GM23338 (cell line): Measurements from ENCODE around the gene LAPTM5. TPM values are rescaled to one million over a fixed set of nuclear protein-coding genes. Genes with fewer than 3 reads are reported as not detected.
"Not testable (repeated sequence)": the region's sequence is repeated elsewhere in the genome, so short reads cannot be mapped to it uniquely, and the experiment has no call there.

ENCODE experiments used
- ATAC-seq: fragments of 200-7000 bp; cut with Tn5 transposase; 3 replicates; pipeline ENCODE4 v1.9.1; 2020
- DNase-seq: peaks from one replicate; pipeline ENCODE4 v3.0.0-alpha.2; 2015; ENCODE audit warnings: low spot score
- H2AFZ ChIP-seq: fragments of 200-600 bp; sonication (generic); 2 replicates; pipeline ENCODE4 v1.8.0; 2016; ENCODE audit warnings: antibody characterized with exemption, mild to moderate bottlenecking, moderate library complexity
- H3F3A ChIP-seq: fragments of 200-600 bp; sonication (generic); replicated peaks from 2 replicates; pipeline ENCODE4 v1.8.0; 2017; ENCODE audit warnings: antibody characterized with exemption, mixed run types, low read depth
- H3K27ac ChIP-seq: fragments of 200-600 bp; sonication (generic); 2 replicates; pipeline ENCODE4 v1.6.1; 2016; ENCODE audit warnings: low read depth
- H3K27me3 ChIP-seq: fragments of 200-600 bp; sonication (generic); 2 replicates; pipeline ENCODE4 v1.8.0; 2016; ENCODE audit warnings: mild to moderate bottlenecking, mixed run types, moderate library complexity; ENCODE audit not compliant: insufficient read depth
- H3K36me3 ChIP-seq: fragments of 200-600 bp; sonication (generic); 2 replicates; pipeline ENCODE4 v1.8.0; 2016; ENCODE audit warnings: mild to moderate bottlenecking; ENCODE audit not compliant: insufficient read depth
- H3K4me1 ChIP-seq: fragments of 200-600 bp; sonication (generic); 2 replicates; pipeline ENCODE4 v1.8.0; 2016; ENCODE audit warnings: mild to moderate bottlenecking, moderate library complexity; ENCODE audit not compliant: insufficient read depth
- H3K4me2 ChIP-seq: fragments of 200-600 bp; sonication (generic); 2 replicates; pipeline ENCODE4 v1.7.1; 2017; ENCODE audit warnings: mixed run types
- H3K4me3 ChIP-seq: fragments of 200-600 bp; sonication (generic); 2 replicates; pipeline ENCODE4 v1.6.1; 2016; ENCODE audit warnings: mixed run types
- H3K79me2 ChIP-seq: fragments of 200-600 bp; sonication (generic); replicated peaks from 2 replicates; pipeline ENCODE4 v1.8.0; 2017; ENCODE audit warnings: mild to moderate bottlenecking; ENCODE audit not compliant: insufficient read depth
- H3K9me2 ChIP-seq: fragments of 200-600 bp; sonication (generic); 2 replicates; pipeline ENCODE4 v1.8.0; 2017; ENCODE audit not compliant: insufficient read depth
- H4K20me1 ChIP-seq: fragments of 200-600 bp; sonication (generic); replicated peaks from 2 replicates; pipeline ENCODE4 v1.8.0; 2017; ENCODE audit warnings: mild to moderate bottlenecking; ENCODE audit not compliant: insufficient read depth
- H3K27ac Mint-ChIP-seq: 2 replicates; pipeline ENCODE4 v1.8.0; 2020; ENCODE audit warnings: inconsistent platforms, mild to moderate bottlenecking, moderate library complexity, mixed read lengths
- H3K27me3 Mint-ChIP-seq: 3 replicates; pipeline ENCODE4 v1.8.0; 2022; ENCODE audit warnings: low read depth, mild to moderate bottlenecking, moderate library complexity, mixed read lengths, inconsistent platforms; ENCODE audit not compliant: insufficient read depth, poor library complexity
- H3K36me3 Mint-ChIP-seq: 3 replicates; pipeline ENCODE4 v1.8.0; 2021; ENCODE audit warnings: low read depth, mild to moderate bottlenecking, inconsistent platforms, moderate library complexity, mixed read lengths
- H3K4me1 Mint-ChIP-seq: 3 replicates; pipeline ENCODE4 v1.8.0; 2020; ENCODE audit warnings: mild to moderate bottlenecking, inconsistent platforms, mixed read lengths
- H3K4me3 Mint-ChIP-seq: 3 replicates; pipeline ENCODE4 v1.8.0; 2021; ENCODE audit warnings: moderate library complexity, mild to moderate bottlenecking, inconsistent platforms, mixed read lengths
- H3K9me3 Mint-ChIP-seq: 3 replicates; pipeline ENCODE4 v1.8.0; 2020; ENCODE audit warnings: moderate library complexity, mild to moderate bottlenecking, inconsistent platforms, mixed read lengths
- CREB1 ChIP-seq: fragments of 250-450 bp; sonication (Bioruptor Pico); IDR thresholded peaks from 2 replicates; pipeline ENCODE4 v1.5.0; 2020; ENCODE audit warnings: low read depth, mild to moderate bottlenecking, moderate library complexity
- EZH2 ChIP-seq: fragments of 200-600 bp; sonication (generic); IDR thresholded peaks from one replicate; pipeline ENCODE4 v1.8.0; 2017; ENCODE audit warnings: antibody characterized with exemption, mild to moderate bottlenecking, low read depth; ENCODE audit not compliant: unreplicated experiment
- EZH2phosphoT487 ChIP-seq: fragments of 200-600 bp; sonication (generic); IDR thresholded peaks from one replicate; pipeline ENCODE4 v1.8.1; 2018; ENCODE audit warnings: antibody characterized with exemption; ENCODE audit not compliant: unreplicated experiment
- JUNB ChIP-seq: IDR thresholded peaks from one replicate; pipeline ENCODE4 v1.6.1; 2016; ENCODE audit warnings: antibody characterized with exemption; ENCODE audit not compliant: unreplicated experiment
- NANOG ChIP-seq: IDR thresholded peaks from 2 replicates; pipeline ENCODE4 v1.6.1; 2016; ENCODE audit warnings: antibody characterized with exemption, borderline replicate concordance
- POLR2AphosphoS5 ChIP-seq: IDR thresholded peaks from 2 replicates; pipeline ENCODE4 v1.6.1; 2016; ENCODE audit warnings: antibody characterized with exemption, low read depth
- STAT1 ChIP-seq: IDR thresholded peaks from one replicate; pipeline ENCODE4 v1.6.1; 2016; ENCODE audit warnings: antibody characterized with exemption; ENCODE audit not compliant: unreplicated experiment
- ZNF114 ChIP-seq: fragments of 250-450 bp; sonication (Bioruptor Pico); IDR thresholded peaks from 2 replicates; pipeline ENCODE4 v1.5.0; 2020; ENCODE audit warnings: mild to moderate bottlenecking, moderate library complexity
- ZNF331 ChIP-seq: fragments of 250-450 bp; sonication (Bioruptor Pico); IDR thresholded peaks from 2 replicates; pipeline ENCODE4 v1.5.0; 2020; ENCODE audit warnings: low read depth, mild to moderate bottlenecking, moderate library complexity
- polyA plus RNA-seq: library from polyadenylated mRNA; unstranded; fragments of >200 nt; fragmentation: Nextera tagmentation; extraction: Ambion mirVana; gene quantifications from 2 replicates; pipeline ENCODE4 v1.2.1, GENCODE V29; 2016
- total RNA-seq: library from RNA; depleted of rRNA; stranded (reverse); fragments of >200 nt; shearing (Covaris generic); gene quantifications from 2 replicates; pipeline ENCODE4 v1.2.3, GENCODE V29; 2014
- TF ChIP-seq, protein P1 (sequence below), 2 experiments: fragments of 200-600 bp in 1 of 2; sonication (generic) in 1 of 2; conservative IDR thresholded peaks; 2 replicates each; pipeline versions ENCODE4 v1.5.1 to v1.6.1; 2016 to 2017; ENCODE audit warnings: antibody characterized with exemption in 2 of 2, low read depth in 2 of 2, mild to moderate bottlenecking in 2 of 2, moderate library complexity in 1 of 2
- TF ChIP-seq, protein P2 (sequence below): IDR thresholded peaks from one replicate; pipeline ENCODE4 v1.6.1; 2018; ENCODE audit warnings: antibody characterized with exemption; ENCODE audit not compliant: unreplicated experiment
- TF ChIP-seq, protein P3 (sequence below): IDR thresholded peaks from 2 replicates; pipeline ENCODE4 v1.6.1; 2016; ENCODE audit warnings: antibody characterized with exemption

Gene LAPTM5
- total and polyA plus RNA-seq, 2 experiments from 2014 or later, result 0.21 TPM; not detected in 1

DNA sequence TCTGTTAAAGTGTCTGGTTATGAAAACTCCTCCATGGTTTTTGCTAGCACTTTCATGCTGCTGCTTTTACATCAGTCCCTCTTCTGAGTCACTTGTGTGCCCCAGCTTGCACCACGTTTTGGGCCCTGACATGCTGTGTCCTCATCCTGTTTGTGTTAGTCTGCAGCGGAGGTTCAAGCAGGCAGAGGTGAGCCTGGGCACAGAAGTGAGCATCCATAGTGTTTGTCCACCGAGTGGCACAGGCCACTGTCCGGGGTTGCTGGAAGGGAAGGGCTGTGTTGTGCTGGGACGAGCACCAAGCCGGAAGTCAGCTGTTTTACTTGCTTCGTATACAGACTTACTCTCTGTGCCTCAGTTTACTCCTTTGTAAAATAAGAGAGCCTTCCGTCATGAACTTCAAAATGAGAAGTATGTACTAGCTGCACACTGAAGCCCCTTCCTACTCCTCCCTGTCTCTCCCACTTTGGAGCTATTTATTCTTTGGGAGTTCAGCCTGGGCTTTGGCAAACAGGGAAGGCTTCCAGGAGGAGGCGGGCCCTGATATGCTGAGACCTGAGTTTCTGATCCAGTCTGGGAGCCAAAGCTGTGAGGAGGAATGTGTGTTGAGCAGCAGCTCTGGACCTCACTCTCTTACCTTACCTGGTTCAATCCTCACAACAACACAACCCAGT, 10.7 kb upstream of the LAPTM5 start:
- H3K27me3 ChIP-seq, result no peaks in the 10 kb centered on the region
- no peaks in the 10 kb centered on the region for H4K20me1 ChIP-seq
- Mint-ChIP-seq H3K27me3 (peaks cover 2% of the 10 kb centered on the region), H3K9me3 (no peaks in the 10 kb centered on the region), H3K4me3 (no peak overlapping the region), H3K27ac (no peak overlapping the region), H3K4me1 (no peaks in the 10 kb centered on the region; the same call in 2 of the 3 replicates), H3K36me3 (no peaks in the 10 kb centered on the region)
- H3K4me1 ChIP-seq, result no peaks in the 10 kb centered on the region
- H3K4me2 ChIP-seq, result no peak overlapping the region
- peak overlapping the region; percentile 38; the same call in 1 of the 2 replicates for H2AFZ ChIP-seq
- H3K27ac ChIP-seq, result no peak overlapping the region
- H3K9me2 ChIP-seq, result no peaks in the 10 kb centered on the region
- no peak for TF ChIP-seq EZH2
- no peaks in the 10 kb centered on the region for H3K36me3 ChIP-seq
- H3K4me3 ChIP-seq, result no peak overlapping the region
- DNase-seq, result no peak
- no peaks in the 10 kb centered on the region for H3F3A ChIP-seq
- ATAC-seq, result no peak
- no peaks in the 10 kb centered on the region for H3K79me2 ChIP-seq

DNA sequence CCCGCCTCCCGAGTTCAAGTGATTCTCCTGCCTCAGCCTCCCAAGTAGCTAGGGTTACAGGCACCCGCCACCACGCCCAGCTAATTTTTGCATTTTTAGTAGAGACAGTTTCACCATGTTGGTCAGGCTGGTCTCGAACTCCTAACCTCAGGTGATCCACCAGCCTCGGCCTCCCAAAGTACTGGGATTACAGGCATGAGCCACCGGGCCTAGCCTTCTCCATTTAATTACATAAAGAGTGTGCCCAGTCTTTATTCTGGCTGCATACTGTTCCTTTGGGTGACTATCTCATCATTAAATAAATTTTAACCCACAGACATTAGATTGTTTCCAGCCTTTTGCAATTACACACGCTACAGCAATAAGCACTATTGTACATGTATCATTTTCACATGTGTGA, 9.4 kb upstream of the LAPTM5 start:
- not testable (repeated sequence) for H3K27ac ChIP-seq, H3K27me3 Mint-ChIP-seq, H3K36me3 Mint-ChIP-seq, H3K79me2 ChIP-seq, H3K36me3 ChIP-seq, H3K27ac Mint-ChIP-seq, H3K4me2 ChIP-seq, H3K4me3 ChIP-seq, H3K9me3 Mint-ChIP-seq, H3F3A ChIP-seq, H2AFZ ChIP-seq, H3K27me3 ChIP-seq, DNase-seq, H4K20me1 ChIP-seq, H3K9me2 ChIP-seq, H3K4me1 Mint-ChIP-seq, ATAC-seq, H3K4me3 Mint-ChIP-seq, H3K4me1 ChIP-seq

DNA sequence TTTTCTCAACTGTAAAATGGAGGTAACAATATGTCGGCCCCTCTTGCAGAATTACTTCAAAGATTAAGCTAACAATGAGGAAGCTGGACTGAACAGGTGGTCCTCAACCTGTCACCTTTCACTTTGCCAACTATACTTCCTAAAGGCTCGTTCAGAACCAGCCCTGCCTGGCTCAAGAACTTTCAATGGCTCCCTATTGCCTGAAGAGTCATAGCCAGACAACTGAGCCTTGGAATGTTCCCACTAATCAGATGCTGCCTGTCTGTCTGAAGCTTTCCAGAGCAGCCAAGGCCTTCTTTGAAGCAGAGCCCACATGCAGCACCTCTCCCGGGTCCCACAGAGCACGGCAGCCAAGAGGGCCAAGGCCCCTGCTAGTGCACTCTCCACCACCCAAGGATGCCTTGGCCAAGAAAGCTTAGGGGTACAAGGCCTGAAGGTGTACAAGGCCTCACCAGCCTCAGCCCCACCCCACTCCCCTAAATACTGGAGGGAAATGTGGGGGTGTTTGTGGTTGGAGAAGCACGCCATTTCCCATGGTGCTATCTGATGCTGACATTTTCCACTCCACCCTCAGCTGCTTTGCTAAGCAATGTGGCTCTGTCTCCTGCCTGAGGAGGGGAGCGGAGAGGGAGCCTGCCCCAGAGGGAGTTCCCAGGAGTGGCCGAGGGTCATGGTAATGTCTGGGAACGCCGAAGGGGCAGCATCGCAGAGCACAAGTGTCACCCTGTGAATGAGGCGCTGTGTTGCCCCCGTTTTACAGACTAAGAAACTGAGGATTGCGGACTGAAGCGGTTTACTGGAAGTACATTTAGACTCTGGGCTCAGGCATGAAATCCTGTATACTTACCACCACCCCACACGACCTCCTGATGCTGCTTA, 8.2 kb upstream of the LAPTM5 start:
- Histone ChIP-seq H3K36me3 (no peaks in the 10 kb centered on the region), H3F3A (no peaks in the 10 kb centered on the region), H4K20me1 (no peaks in the 10 kb centered on the region), H3K27ac (no peak overlapping the region), H3K4me3 (no peak overlapping the region), H3K9me2 (no peaks in the 10 kb centered on the region), H3K27me3 (no peaks in the 10 kb centered on the region), H3K4me2 (no peak overlapping the region), H2AFZ (no peak overlapping the region), H3K79me2 (no peaks in the 10 kb centered on the region), H3K4me1 (no peaks in the 10 kb centered on the region)
- no peak for DNase-seq
- TF ChIP-seq, protein P1, sequence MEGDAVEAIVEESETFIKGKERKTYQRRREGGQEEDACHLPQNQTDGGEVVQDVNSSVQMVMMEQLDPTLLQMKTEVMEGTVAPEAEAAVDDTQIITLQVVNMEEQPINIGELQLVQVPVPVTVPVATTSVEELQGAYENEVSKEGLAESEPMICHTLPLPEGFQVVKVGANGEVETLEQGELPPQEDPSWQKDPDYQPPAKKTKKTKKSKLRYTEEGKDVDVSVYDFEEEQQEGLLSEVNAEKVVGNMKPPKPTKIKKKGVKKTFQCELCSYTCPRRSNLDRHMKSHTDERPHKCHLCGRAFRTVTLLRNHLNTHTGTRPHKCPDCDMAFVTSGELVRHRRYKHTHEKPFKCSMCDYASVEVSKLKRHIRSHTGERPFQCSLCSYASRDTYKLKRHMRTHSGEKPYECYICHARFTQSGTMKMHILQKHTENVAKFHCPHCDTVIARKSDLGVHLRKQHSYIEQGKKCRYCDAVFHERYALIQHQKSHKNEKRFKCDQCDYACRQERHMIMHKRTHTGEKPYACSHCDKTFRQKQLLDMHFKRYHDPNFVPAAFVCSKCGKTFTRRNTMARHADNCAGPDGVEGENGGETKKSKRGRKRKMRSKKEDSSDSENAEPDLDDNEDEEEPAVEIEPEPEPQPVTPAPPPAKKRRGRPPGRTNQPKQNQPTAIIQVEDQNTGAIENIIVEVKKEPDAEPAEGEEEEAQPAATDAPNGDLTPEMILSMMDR (conservative IDR thresholded peaks at IDR 0.05; ENCODE audit: low read depth in 2 of 2), result no peak
- TF ChIP-seq, protein P2, sequence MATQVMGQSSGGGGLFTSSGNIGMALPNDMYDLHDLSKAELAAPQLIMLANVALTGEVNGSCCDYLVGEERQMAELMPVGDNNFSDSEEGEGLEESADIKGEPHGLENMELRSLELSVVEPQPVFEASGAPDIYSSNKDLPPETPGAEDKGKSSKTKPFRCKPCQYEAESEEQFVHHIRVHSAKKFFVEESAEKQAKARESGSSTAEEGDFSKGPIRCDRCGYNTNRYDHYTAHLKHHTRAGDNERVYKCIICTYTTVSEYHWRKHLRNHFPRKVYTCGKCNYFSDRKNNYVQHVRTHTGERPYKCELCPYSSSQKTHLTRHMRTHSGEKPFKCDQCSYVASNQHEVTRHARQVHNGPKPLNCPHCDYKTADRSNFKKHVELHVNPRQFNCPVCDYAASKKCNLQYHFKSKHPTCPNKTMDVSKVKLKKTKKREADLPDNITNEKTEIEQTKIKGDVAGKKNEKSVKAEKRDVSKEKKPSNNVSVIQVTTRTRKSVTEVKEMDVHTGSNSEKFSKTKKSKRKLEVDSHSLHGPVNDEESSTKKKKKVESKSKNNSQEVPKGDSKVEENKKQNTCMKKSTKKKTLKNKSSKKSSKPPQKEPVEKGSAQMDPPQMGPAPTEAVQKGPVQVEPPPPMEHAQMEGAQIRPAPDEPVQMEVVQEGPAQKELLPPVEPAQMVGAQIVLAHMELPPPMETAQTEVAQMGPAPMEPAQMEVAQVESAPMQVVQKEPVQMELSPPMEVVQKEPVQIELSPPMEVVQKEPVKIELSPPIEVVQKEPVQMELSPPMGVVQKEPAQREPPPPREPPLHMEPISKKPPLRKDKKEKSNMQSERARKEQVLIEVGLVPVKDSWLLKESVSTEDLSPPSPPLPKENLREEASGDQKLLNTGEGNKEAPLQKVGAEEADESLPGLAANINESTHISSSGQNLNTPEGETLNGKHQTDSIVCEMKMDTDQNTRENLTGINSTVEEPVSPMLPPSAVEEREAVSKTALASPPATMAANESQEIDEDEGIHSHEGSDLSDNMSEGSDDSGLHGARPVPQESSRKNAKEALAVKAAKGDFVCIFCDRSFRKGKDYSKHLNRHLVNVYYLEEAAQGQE, result no peak
- TF ChIP-seq EZH2phosphoT487, result no peak
- no peak for TF ChIP-seq CREB1
- no peak for TF ChIP-seq NANOG
- TF ChIP-seq POLR2AphosphoS5, result no peak
- TF ChIP-seq, protein P3, sequence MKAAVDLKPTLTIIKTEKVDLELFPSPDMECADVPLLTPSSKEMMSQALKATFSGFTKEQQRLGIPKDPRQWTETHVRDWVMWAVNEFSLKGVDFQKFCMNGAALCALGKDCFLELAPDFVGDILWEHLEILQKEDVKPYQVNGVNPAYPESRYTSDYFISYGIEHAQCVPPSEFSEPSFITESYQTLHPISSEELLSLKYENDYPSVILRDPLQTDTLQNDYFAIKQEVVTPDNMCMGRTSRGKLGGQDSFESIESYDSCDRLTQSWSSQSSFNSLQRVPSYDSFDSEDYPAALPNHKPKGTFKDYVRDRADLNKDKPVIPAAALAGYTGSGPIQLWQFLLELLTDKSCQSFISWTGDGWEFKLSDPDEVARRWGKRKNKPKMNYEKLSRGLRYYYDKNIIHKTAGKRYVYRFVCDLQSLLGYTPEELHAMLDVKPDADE, result no peak
- TF ChIP-seq ZNF114, result no peak
- no peak for TF ChIP-seq EZH2
- TF ChIP-seq JUNB, result no peak
- no peak for TF ChIP-seq ZNF331 (CRISPR knock-in tag)
- no peak for TF ChIP-seq STAT1
- Mint-ChIP-seq H3K9me3 (no peaks in the 10 kb centered on the region), H3K36me3 (no peaks in the 10 kb centered on the region), H3K4me1 (no peaks in the 10 kb centered on the region; the same call in 2 of the 3 replicates), H3K27ac (no peak overlapping the region), H3K27me3 (peaks cover 4% of the 10 kb centered on the region), H3K4me3 (no peak overlapping the region)
- ATAC-seq, result no peak
